ENCODE measurements around the gene CCDC88C. TPM values are rescaled to one million over a fixed set of nuclear protein-coding genes. Genes with fewer than 3 reads are reported as not detected.

CCDC88C gene, protein sequence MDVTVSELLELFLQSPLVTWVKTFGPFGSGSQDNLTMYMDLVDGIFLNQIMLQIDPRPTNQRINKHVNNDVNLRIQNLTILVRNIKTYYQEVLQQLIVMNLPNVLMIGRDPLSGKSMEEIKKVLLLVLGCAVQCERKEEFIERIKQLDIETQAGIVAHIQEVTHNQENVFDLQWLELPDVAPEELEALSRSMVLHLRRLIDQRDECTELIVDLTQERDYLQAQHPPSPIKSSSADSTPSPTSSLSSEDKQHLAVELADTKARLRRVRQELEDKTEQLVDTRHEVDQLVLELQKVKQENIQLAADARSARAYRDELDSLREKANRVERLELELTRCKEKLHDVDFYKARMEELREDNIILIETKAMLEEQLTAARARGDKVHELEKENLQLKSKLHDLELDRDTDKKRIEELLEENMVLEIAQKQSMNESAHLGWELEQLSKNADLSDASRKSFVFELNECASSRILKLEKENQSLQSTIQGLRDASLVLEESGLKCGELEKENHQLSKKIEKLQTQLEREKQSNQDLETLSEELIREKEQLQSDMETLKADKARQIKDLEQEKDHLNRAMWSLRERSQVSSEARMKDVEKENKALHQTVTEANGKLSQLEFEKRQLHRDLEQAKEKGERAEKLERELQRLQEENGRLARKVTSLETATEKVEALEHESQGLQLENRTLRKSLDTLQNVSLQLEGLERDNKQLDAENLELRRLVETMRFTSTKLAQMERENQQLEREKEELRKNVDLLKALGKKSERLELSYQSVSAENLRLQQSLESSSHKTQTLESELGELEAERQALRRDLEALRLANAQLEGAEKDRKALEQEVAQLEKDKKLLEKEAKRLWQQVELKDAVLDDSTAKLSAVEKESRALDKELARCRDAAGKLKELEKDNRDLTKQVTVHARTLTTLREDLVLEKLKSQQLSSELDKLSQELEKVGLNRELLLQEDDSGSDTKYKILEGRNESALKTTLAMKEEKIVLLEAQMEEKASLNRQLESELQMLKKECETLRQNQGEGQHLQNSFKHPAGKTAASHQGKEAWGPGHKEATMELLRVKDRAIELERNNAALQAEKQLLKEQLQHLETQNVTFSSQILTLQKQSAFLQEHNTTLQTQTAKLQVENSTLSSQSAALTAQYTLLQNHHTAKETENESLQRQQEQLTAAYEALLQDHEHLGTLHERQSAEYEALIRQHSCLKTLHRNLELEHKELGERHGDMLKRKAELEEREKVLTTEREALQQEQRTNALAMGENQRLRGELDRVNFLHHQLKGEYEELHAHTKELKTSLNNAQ (N-terminal part only)
- total RNA-seq = 100 to 1,000 TPM; 269 to 287 TPM
- 118 TPM for polyA plus RNA-seq (2013, experiment 1 of 2)
- polyA plus RNA-seq (2013, experiment 2 of 2) = 151 TPM
- 76.2 to 495 (median 316) reads per million in 172 experiments for total RNA-seq

DNA sequence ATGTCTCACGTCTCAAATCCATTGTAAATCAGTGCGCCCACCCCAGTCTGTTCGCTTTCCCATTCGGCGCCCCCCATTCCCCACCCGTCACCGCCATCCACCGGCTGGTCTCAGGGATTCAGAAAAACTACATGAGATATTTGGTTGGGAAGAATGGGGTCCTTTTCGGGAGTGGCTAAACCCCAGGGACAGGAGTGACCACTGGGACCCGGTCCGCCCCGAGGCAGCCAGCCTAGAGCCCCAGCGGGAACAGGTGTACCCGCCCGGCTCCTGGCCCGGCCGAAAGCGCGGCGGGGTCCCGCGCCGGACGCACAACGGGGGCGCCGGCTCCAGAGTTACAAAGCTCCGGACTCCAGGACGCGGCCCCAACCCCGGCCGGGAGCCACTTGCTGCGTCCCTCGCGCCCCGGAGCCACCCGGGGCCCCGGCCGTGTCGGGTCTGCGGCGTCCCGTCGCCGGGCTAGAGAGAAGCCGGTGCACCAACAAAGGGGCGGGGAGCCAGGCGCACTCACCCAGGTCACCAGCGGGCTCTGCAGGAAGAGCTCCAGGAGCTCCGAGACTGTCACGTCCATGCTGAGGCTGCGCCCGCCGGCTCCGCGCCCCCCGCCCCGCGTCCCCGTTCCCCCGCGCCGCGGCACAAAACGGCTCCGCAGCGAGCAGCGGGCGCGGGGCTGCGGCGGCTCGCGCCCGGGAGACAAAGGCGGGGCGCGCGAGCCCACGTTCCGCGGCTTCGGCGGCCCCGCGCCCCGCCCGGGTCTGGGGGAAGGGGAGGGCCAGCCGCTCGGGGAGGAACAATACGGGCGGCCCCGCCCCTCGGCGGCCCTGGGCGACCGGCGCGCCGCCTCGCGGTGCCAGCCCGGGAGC is at the start of gene CCDC88C:
TSS of gene CCDC88C (minus strand) at position 701 of the 863 bp plus-strand sequence. CDS start at position 571, 130 bp downstream.
- Mint-ChIP-seq H3K27ac (peak within 1 kb of the TSS; percentile 98), H3K4me1 (ENCODE audit: low read depth) (peaks cover 58% of the 10 kb centered on the region), H3K27me3 (no peaks in the 10 kb centered on the region), H3K4me3 (peak within 1 kb of the TSS; percentile 99), H3K36me3 (ENCODE audit: low read depth) (peaks cover 42% of the 10 kb centered on the region), H3K9me3 (no peaks in the 10 kb centered on the region)
- ChIA-PET POLR2A (interaction anchor here (1.0 to 12.0 kb wide), 21 partner anchors 9 to 623 kb away, joined by 3 to 294 read pairs (median 7); partner anchors contain the start of gene RPS6KA5), CTCF (interaction anchor here (0.9 to 6.4 kb wide), 15 partner anchors 8 to 107 kb away, joined by 3 to 62 read pairs (median 4); no protein-coding TSS in a partner anchor)
- no peaks in the 10 kb centered on the region for H3K9me3 ChIP-seq (ENCODE audit: control insufficient read depth in 1 of 2, insufficient read depth in 1 of 2, low read length in 2 of 2)
- peaks cover 47% of the 10 kb centered on the region for H3K4me1 ChIP-seq (ENCODE audit: insufficient read depth, low read length)
- peak within 1 kb of the TSS; percentile 80 to 96 for H3K27ac ChIP-seq (ENCODE audit: low read depth in 1 of 2, low read length in 2 of 2)
- DNase-seq = peak; percentile 54 to 91 (median 73)
- H3K36me3 ChIP-seq (ENCODE audit: insufficient read depth, low read length) = peaks cover 22% of the 10 kb centered on the region
- TF ChIP-seq, protein P1, sequence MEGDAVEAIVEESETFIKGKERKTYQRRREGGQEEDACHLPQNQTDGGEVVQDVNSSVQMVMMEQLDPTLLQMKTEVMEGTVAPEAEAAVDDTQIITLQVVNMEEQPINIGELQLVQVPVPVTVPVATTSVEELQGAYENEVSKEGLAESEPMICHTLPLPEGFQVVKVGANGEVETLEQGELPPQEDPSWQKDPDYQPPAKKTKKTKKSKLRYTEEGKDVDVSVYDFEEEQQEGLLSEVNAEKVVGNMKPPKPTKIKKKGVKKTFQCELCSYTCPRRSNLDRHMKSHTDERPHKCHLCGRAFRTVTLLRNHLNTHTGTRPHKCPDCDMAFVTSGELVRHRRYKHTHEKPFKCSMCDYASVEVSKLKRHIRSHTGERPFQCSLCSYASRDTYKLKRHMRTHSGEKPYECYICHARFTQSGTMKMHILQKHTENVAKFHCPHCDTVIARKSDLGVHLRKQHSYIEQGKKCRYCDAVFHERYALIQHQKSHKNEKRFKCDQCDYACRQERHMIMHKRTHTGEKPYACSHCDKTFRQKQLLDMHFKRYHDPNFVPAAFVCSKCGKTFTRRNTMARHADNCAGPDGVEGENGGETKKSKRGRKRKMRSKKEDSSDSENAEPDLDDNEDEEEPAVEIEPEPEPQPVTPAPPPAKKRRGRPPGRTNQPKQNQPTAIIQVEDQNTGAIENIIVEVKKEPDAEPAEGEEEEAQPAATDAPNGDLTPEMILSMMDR (IDR thresholded peaks at IDR 0.05) = no peak
- intact Hi-C loops (cut with DNase I, micrococcal nuclease) = loop anchor here (5.0 kb wide), 3 partner anchors 170 to 455 kb away; partner anchors contain the start of gene GPR68 (in 1 of the 2)
- H3K27me3 ChIP-seq (ENCODE audit: control insufficient read depth in 1 of 2, insufficient read depth in 2 of 2, low read length in 2 of 2) = no peaks in the 10 kb centered on the region
- H3K4me3 ChIP-seq (ENCODE audit: low read length) = peak within 1 kb of the TSS; percentile 91
- peak; percentile 36 for ATAC-seq (ENCODE audit: poor library complexity)

DNA sequence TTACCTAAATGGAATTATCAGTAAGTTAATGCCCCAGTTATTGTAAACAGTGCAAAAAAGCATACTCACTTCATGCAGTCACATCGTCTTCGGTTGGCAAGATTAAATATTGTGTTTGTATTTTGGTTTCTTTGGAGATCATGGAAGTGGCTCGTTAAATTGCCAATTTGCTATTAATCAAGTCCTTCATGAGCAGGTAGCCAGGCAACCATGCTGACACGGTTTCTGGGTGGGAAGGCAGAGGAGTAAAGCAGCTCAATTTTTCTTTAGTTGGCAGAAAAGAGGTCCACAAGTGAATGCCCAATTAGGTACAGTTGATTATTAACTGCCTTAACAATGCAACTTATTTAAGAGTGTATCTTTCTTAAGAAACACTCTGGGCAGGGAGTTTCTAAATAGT is 48.6 kb upstream of the CCDC88C start:
- intact Hi-C loops (cut with DNase I, micrococcal nuclease) = no loop called here
- H3K27me3 Mint-ChIP-seq = no peaks in the 10 kb centered on the region
- Histone ChIP-seq H3K36me3 (ENCODE audit: insufficient read depth, low read length) (peaks cover 86% of the 10 kb centered on the region), H3K27me3 (ENCODE audit: control insufficient read depth in 1 of 2, insufficient read depth in 2 of 2, low read length in 2 of 2) (no peaks in the 10 kb centered on the region), H3K4me1 (ENCODE audit: insufficient read depth, low read length) (no peaks in the 10 kb centered on the region), H3K27ac (ENCODE audit: low read depth in 1 of 2, low read length in 2 of 2) (no peak overlapping the region), H3K9me3 (ENCODE audit: control insufficient read depth in 1 of 2, insufficient read depth in 1 of 2, low read length in 2 of 2) (no peaks in the 10 kb centered on the region), H3K4me3 (ENCODE audit: low read length) (no peak overlapping the region)
- H3K9me3 Mint-ChIP-seq = no peaks in the 10 kb centered on the region
- ChIA-PET POLR2A (no interaction called here), CTCF (interaction anchor here (0.9 kb wide), 1 partner anchor 17 kb away, joined by 3 read pairs; no protein-coding TSS in a partner anchor)
- TF ChIP-seq, protein P1 (IDR thresholded peaks at IDR 0.05) = no peak
- H3K36me3 Mint-ChIP-seq (ENCODE audit: low read depth) = peaks cover 96% of the 10 kb centered on the region
- H3K4me1 Mint-ChIP-seq (ENCODE audit: low read depth) = peaks cover 14% of the 10 kb centered on the region
- DNase-seq (no peak), ATAC-seq (ENCODE audit: poor library complexity) (no peak)
- H3K27ac Mint-ChIP-seq = peak overlapping the region; percentile 15
- H3K4me3 Mint-ChIP-seq = no peak overlapping the region
